DOHH2 (cell line): Measurements from ENCODE around the gene MCC.

Experiments used
- EZH2phosphoT487 ChIP-seq: fragments of 200-600 bp; sonication (generic); IDR thresholded peaks from 2 replicates; pipeline ENCODE4 v1.6.1; 2017; ENCODE audit warnings: borderline replicate concordance, mild to moderate bottlenecking, antibody characterized with exemption, low read length, moderate library complexity, mixed read lengths
- TF ChIP-seq, protein P1 (sequence below): fragments of 200-600 bp; sonication (generic); IDR thresholded peaks from one replicate; pipeline ENCODE4 v1.5.1; 2014; ENCODE audit warnings: antibody characterized with exemption, mild to moderate bottlenecking, low read depth, low read length; ENCODE audit not compliant: poor library complexity, severe bottlenecking

DNA sequence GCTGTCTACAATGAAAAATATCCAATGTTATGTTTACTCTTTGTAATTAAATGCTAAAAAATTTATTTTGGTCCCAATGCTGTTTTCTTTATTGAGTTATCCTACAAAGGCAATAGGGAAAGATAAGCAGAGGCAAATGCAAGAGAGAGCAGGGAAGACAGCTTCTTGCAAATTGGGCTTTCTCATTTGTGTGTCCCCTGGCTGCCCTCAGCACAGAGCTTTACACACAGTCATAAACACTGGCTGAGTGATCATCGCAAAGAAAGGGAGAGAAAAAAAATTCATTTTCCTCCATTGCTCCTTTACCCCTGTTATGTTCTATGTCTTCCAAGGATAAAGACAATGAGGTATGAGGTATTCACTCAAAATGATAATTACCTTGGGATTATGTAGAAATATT is 51.1 kb downstream of the MCC start:
- TF ChIP-seq, protein P1, sequence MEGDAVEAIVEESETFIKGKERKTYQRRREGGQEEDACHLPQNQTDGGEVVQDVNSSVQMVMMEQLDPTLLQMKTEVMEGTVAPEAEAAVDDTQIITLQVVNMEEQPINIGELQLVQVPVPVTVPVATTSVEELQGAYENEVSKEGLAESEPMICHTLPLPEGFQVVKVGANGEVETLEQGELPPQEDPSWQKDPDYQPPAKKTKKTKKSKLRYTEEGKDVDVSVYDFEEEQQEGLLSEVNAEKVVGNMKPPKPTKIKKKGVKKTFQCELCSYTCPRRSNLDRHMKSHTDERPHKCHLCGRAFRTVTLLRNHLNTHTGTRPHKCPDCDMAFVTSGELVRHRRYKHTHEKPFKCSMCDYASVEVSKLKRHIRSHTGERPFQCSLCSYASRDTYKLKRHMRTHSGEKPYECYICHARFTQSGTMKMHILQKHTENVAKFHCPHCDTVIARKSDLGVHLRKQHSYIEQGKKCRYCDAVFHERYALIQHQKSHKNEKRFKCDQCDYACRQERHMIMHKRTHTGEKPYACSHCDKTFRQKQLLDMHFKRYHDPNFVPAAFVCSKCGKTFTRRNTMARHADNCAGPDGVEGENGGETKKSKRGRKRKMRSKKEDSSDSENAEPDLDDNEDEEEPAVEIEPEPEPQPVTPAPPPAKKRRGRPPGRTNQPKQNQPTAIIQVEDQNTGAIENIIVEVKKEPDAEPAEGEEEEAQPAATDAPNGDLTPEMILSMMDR: no peak
- no peak for TF ChIP-seq EZH2phosphoT487
